ENCODE data around the gene PRTG. TPM values are rescaled to one million over a fixed set of nuclear protein-coding genes. Genes with fewer than 3 reads are reported as not detected.

PRTG gene
- polyA plus RNA-seq, 3 donors, result not detected

GRCh38 chr15:55791551-55792400 lies 48.8 kb upstream of the PRTG start:
- no peak overlapping the region for H2AFZ ChIP-seq (ENCODE audit: insufficient read depth, low read depth, low read length, poor library complexity, severe bottlenecking)
- DNase-seq, result no peak
- peaks cover 6 to 23% of the 10 kb centered on the region in 2 donors for H3K9me3 ChIP-seq (replicated peaks in 1 of 2; ENCODE audit: control insufficient read depth in 1 of 2, insufficient read depth in 1 of 2, low read length in 2 of 2)
- TF ChIP-seq CTCF (IDR thresholded peaks at IDR 0.05), result no peak
- H3K4me2 ChIP-seq (replicated peaks; ENCODE audit: extremely low read depth, low read length, poor library complexity, severe bottlenecking), result no peak overlapping the region
- peaks cover 0 to 5% (median 0%) of the 10 kb centered on the region in 3 donors for H3K27me3 Mint-ChIP-seq (ENCODE audit: low read depth in 3 of 3)
- H3K4me3 ChIP-seq (replicated peaks in 1 of 3; ENCODE audit: low read depth in 2 of 3, low read length in 3 of 3), result no peak overlapping the region
- H3K9ac ChIP-seq (ENCODE audit: insufficient read depth, low read length, poor library complexity, severe bottlenecking), result no peak overlapping the region
- no peak overlapping the region for H3K27ac ChIP-seq (ENCODE audit: low read depth in 1 of 2, low read length in 2 of 2)
- peaks cover 13 to 31% (median 18%) of the 10 kb centered on the region in 7 donors for H3K9me3 Mint-ChIP-seq
- H3K4me3 Mint-ChIP-seq, result no peak overlapping the region
- no peaks in the 10 kb centered on the region for H3K79me2 ChIP-seq (ENCODE audit: insufficient read depth, low read length)
- no peaks in the 10 kb centered on the region for H3K36me3 Mint-ChIP-seq
- H3K27ac Mint-ChIP-seq, result no peak overlapping the region
- H3K36me3 ChIP-seq (replicated peaks in 1 of 2; ENCODE audit: control insufficient read depth in 1 of 2, insufficient read depth in 2 of 2, low read length in 2 of 2), result no peaks in the 10 kb centered on the region
- H3K4me1 Mint-ChIP-seq, result no peaks in the 10 kb centered on the region
- no peaks in the 10 kb centered on the region for H3K4me1 ChIP-seq (ENCODE audit: control insufficient read depth in 1 of 2, insufficient read depth in 2 of 2, low read length in 2 of 2)
- no peaks in the 10 kb centered on the region for H4K20me1 ChIP-seq (ENCODE audit: insufficient read depth, low read length)
- 100% methylated on average over 1 of the region's 3 CpGs for WGBS (ENCODE audit: insufficient coverage)
- intact Hi-C loops (cut with micrococcal nuclease), result no loop called here
- H3K27me3 ChIP-seq (ENCODE audit: control insufficient read depth in 2 of 2, insufficient read depth in 2 of 2, low read length in 2 of 2), result no peaks in the 10 kb centered on the region

DNA sequence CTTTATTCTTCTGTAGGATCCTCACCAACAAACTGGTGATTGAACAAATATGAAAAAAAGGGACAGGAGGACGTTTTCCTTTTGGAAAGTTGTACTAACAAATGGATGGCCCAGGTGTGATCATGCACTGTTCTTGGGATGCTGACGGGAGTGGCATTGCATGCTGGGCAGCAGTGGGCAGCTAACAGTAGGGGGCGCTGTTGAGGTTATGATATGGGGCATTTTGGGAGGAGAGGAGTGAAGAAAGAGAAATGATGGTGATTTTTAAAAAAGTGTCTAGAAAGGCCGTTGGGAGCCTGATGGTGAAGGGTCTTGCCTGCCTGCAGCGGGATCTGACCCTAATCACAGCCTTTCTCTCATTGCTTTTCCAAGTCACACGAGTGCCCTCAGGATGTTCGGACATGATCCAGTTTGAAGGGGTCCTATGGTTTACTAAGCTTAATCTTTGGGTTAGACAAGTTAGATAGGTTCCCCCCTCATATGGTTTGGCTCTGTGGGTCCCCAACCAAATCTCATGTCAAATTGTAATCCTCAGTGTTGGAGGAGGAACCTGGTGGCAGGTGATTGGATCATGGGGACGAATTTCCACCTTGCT lies 46.2 kb upstream of the PRTG start:
- H3K9me3 ChIP-seq (replicated peaks in 1 of 2; ENCODE audit: control insufficient read depth in 1 of 2, insufficient read depth in 1 of 2, low read length in 2 of 2), result peaks cover 3 to 18% of the 10 kb centered on the region in 2 donors
- H3K27ac ChIP-seq (ENCODE audit: low read depth in 1 of 2, low read length in 2 of 2), result no peak overlapping the region
- H3K36me3 Mint-ChIP-seq, result no peaks in the 10 kb centered on the region
- intact Hi-C loops (cut with micrococcal nuclease), result no loop called here
- DNase-seq, result no peak
- no peak overlapping the region for H3K27ac Mint-ChIP-seq
- H3K79me2 ChIP-seq (ENCODE audit: insufficient read depth, low read length), result no peaks in the 10 kb centered on the region
- no peak overlapping the region for H3K4me3 Mint-ChIP-seq
- WGBS (ENCODE audit: insufficient coverage), result 82% methylated on average over 4 of the region's 8 CpGs
- H3K27me3 ChIP-seq (ENCODE audit: control insufficient read depth in 2 of 2, insufficient read depth in 2 of 2, low read length in 2 of 2), result no peaks in the 10 kb centered on the region
- H3K4me1 ChIP-seq (ENCODE audit: control insufficient read depth in 1 of 2, insufficient read depth in 2 of 2, low read length in 2 of 2), result no peaks in the 10 kb centered on the region
- H3K4me1 Mint-ChIP-seq, result no peaks in the 10 kb centered on the region
- H3K36me3 ChIP-seq (replicated peaks in 1 of 2; ENCODE audit: control insufficient read depth in 1 of 2, insufficient read depth in 2 of 2, low read length in 2 of 2), result no peaks in the 10 kb centered on the region
- no peak overlapping the region for H2AFZ ChIP-seq (ENCODE audit: insufficient read depth, low read depth, low read length, poor library complexity, severe bottlenecking)
- no peak overlapping the region for H3K4me2 ChIP-seq (replicated peaks; ENCODE audit: extremely low read depth, low read length, poor library complexity, severe bottlenecking)
- peak; percentile 53 for TF ChIP-seq CTCF (IDR thresholded peaks at IDR 0.05)
- no peaks in the 10 kb centered on the region for H4K20me1 ChIP-seq (ENCODE audit: insufficient read depth, low read length)
- H3K9ac ChIP-seq (ENCODE audit: insufficient read depth, low read length, poor library complexity, severe bottlenecking), result no peak overlapping the region
- no peak overlapping the region for H3K4me3 ChIP-seq (replicated peaks in 1 of 3; ENCODE audit: low read depth in 2 of 3, low read length in 3 of 3)
- peaks cover 10 to 25% (median 20%) of the 10 kb centered on the region in 7 donors for H3K9me3 Mint-ChIP-seq
- H3K27me3 Mint-ChIP-seq (ENCODE audit: low read depth in 3 of 3), result peaks cover 0 to 5% (median 5%) of the 10 kb centered on the region in 3 donors
